ENCODE data around the gene CFAP46. TPM values are rescaled to one million over a fixed set of nuclear protein-coding genes. Genes with fewer than 3 reads are reported as not detected.

CFAP46 gene
- total and polyA plus RNA-seq, 12 donors: 0.15 to 5.5 (median 1.1) TPM; not detected in 3

GRCh38 chr10:132943058-132943790, 854 bp upstream of the CFAP46 start:
- TF ChIP-seq POLR2A (IDR thresholded peaks at IDR 0.05) (no peak), CTCF (IDR thresholded peaks at IDR 0.05) (no peak)
- Histone ChIP-seq H3K9me3 (replicated peaks in 1 of 3) (no peaks in the 10 kb centered on the region), H3K27me3 (peaks cover 40% of the 10 kb centered on the region), H3K4me1 (replicated peaks in 1 of 2) (peaks cover 0 to 12% of the 10 kb centered on the region in 2 donors), H3K4me3 (peak overlapping the region in 1 of 4 donors; percentile 48), H3K27ac (no peak overlapping the region), H3K36me3 (replicated peaks in 1 of 2) (no peaks in the 10 kb centered on the region)
- no peak for DNase-seq
- 22 to 57% (median 31%) methylated on average over 12 to 43 of the region's 43 CpGs for WGBS, 4 donors
- intact Hi-C loops (cut with DNase I): loop anchor here in 1 of 2 donors (5.0 kb wide), 1 partner anchor 184 kb away; no protein-coding TSS in a partner anchor

GRCh38 chr10:132941640-132942051, 724 bp downstream of the CFAP46 start:
- 64 to 76% (median 70%) methylated on average over 5 to 11 of the region's 11 CpGs for WGBS, 4 donors
- Histone ChIP-seq H3K9me3 (replicated peaks in 1 of 3) (no peaks in the 10 kb centered on the region), H3K4me3 (no peak overlapping the region), H3K27me3 (peaks cover 40% of the 10 kb centered on the region), H3K36me3 (replicated peaks in 1 of 2) (no peaks in the 10 kb centered on the region), H3K4me1 (replicated peaks in 1 of 2) (peaks cover 0 to 12% of the 10 kb centered on the region in 2 donors), H3K27ac (no peak overlapping the region)
- DNase-seq: no peak
- TF ChIP-seq POLR2A (IDR thresholded peaks at IDR 0.05) (no peak), CTCF (IDR thresholded peaks at IDR 0.05) (no peak)
- intact Hi-C loops (cut with DNase I): loop anchor here (2.0 to 5.0 kb wide), 2 partner anchors 181 to 186 kb away; no protein-coding TSS in a partner anchor

GRCh38 chr10:132940791-132941465, 1.4 kb downstream of the CFAP46 start:
- intact Hi-C loops (cut with DNase I): loop anchor here (2.0 to 5.0 kb wide), 2 partner anchors 182 to 186 kb away; no protein-coding TSS in a partner anchor
- no peak for TF ChIP-seq POLR2A (IDR thresholded peaks at IDR 0.05)
- TF ChIP-seq CTCF (IDR thresholded peaks at IDR 0.05): no peak

More at GRCh38 chr10:132940791-132941465, 1.4 kb downstream of the CFAP46 start:
- Histone ChIP-seq H3K4me3 (no peak overlapping the region), H3K36me3 (replicated peaks in 1 of 2) (no peaks in the 10 kb centered on the region), H3K9me3 (replicated peaks in 1 of 3) (no peaks in the 10 kb centered on the region), H3K27me3 (peaks cover 40% of the 10 kb centered on the region), H3K27ac (no peak overlapping the region), H3K4me1 (replicated peaks in 1 of 2) (peaks cover 0 to 12% of the 10 kb centered on the region in 2 donors)
- DNase-seq: no peak
- 75 to 90% (median 84%) methylated on average over 21 to 28 of the region's 28 CpGs for WGBS, 4 donors

Measured in adrenal gland (tissue), 12 donors.